Right lobe of liver (tissue), 6 donors: ENCODE results near the gene LYZL2. TPM values are rescaled to one million over a fixed set of nuclear protein-coding genes. Genes with fewer than 3 reads are reported as not detected.

Experiments used
- ATAC-seq, 4 donors: fragments of 200-7000 bp; cut with Tn5 transposase; one replicate each; pipeline ENCODE4 v1.9.1; 2020; ENCODE audit warnings: mild to moderate bottlenecking in 4 of 4, moderate library complexity in 4 of 4
- DNase-seq, 3 donors: peaks; one replicate each; pipeline ENCODE4 v3.0.0-alpha.2; 2020
- H3K27ac ChIP-seq, 3 donors: fragments of 200-600 bp; one replicate each; pipeline ENCODE4 v1.8.0; 2022
- H3K27me3 ChIP-seq, 2 donors: fragments of 200-600 bp; one replicate each; pipeline ENCODE4 v1.8.0; 2022
- H3K36me3 ChIP-seq, 4 donors: fragments of 200-600 bp; sonication (generic) in 1 of 4; one replicate each; pipeline versions ENCODE4 v1.5.1 to v1.8.0; 2017 to 2022; ENCODE audit warnings: control low read depth in 1 of 4
- H3K4me1 ChIP-seq, 4 donors: fragments of 200-600 bp; sonication (generic) in 1 of 4; one replicate each; pipeline versions ENCODE4 v1.5.1 to v1.8.0; 2017 to 2022; ENCODE audit warnings: control low read depth in 1 of 4
- H3K4me3 ChIP-seq, 3 donors: fragments of 200-600 bp; one replicate each; pipeline ENCODE4 v1.8.0; 2022
- H3K9me3 ChIP-seq, 4 donors: fragments of 200-600 bp; sonication (generic) in 1 of 4; one replicate each; pipeline versions ENCODE4 v1.5.1 to v1.8.0; 2017 to 2022; ENCODE audit warnings: control low read depth in 1 of 4
- CTCF ChIP-seq, 4 donors: fragments of 200-600 bp in 3 of 4; fragments of 450-650 bp in 1 of 4; IDR thresholded peaks; one replicate each; pipeline versions ENCODE4 v1.5.1 to v1.8.0; 2016 to 2022; ENCODE audit warnings: antibody characterized with exemption in 4 of 4, mild to moderate bottlenecking in 2 of 4
- POLR2A ChIP-seq: fragments of 450-650 bp; IDR thresholded peaks from one replicate; pipeline ENCODE4 v1.6.1; 2017; ENCODE audit warnings: antibody characterized with exemption, mild to moderate bottlenecking
- WGBS: methylation state at CpG from one replicate; pipeline ENCODE4 v1.1.6; 2018; ENCODE audit warnings: low coverage, low lambda C conversion rate; ENCODE audit not compliant: insufficient coverage; ENCODE audit errors: missing lambda C conversion rate; 5-methylcytosine and 5-hydroxymethylcytosine counted together
- intact Hi-C, 2 donors: fragments of 100-400 bp; cut with DNase I; formaldehyde crosslinking; loops; one replicate each; pipeline versions ENCODE4 v1.11.2 to v1.14.1; 2022
- total RNA-seq, 6 experiments: library from RNA; depleted of rRNA in 2 of 6; stranded (reverse); fragments of >200 nt in 2 of 6; fragmentation: NEBNext Ultra II Directional in 3 of 6; extraction: Animal tissue kit (Norgen Biotek cat#: 25700) in 3 of 6; gene quantifications; one replicate each; pipeline versions ENCODE4 v1.1.0 to v1.2.4, GENCODE V29; 2016 to 2023
- donor health status: DM: no; HTN: yes; CAD: no.
- donor health status: DM: no; HTN: no; CAD: no.
- donor health status: DM: no; HTN: no; CAD: no.
- donor health status: DM: no; HTN: yes; CAD: no.
- donor health status: DM: no; HTN: yes; CAD: no.

LYZL2 gene
- total RNA-seq, 6 experiments from 2014 or later = not detected

DNA sequence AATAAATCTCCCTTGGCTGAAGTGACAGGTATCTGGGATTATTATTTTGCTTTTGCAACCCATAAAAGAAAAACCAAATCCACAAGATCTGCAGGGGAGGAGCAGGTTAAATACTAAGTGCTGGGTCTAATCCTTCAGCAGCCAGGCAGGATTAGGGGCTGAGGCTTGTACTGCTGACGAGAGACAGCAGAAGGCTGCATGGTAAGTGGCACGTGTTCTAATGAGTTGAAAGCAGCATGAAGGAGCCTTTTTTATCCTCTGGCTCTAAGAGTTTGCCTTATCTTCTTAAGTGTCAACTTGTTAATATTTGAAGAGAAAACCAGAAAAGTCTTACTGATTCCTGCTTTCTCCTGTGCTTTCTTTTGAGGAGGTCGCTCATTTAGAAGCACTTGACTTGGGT lies 50.0 kb downstream of the LYZL2 start:
- H3K4me1 ChIP-seq = peaks cover 0 to 21% (median 4%) of the 10 kb centered on the region in 4 donors
- no peaks in the 10 kb centered on the region for H3K36me3 ChIP-seq
- DNase-seq (no peak), ATAC-seq (no peak)
- no peaks in the 10 kb centered on the region for H3K9me3 ChIP-seq
- H3K27me3 ChIP-seq = no peaks in the 10 kb centered on the region
- no peak for TF ChIP-seq CTCF (IDR thresholded peaks at IDR 0.05)
- TF ChIP-seq POLR2A = no peak
- H3K27ac ChIP-seq = no peak overlapping the region
- 73% methylated on average over 2 of the region's 3 CpGs for WGBS
- H3K4me3 ChIP-seq = no peak overlapping the region
- intact Hi-C loops = no loop called here

GRCh38 chr10:30577048-30577447 lies 52.5 kb downstream of the LYZL2 start:
- no peak for DNase-seq
- H3K4me1 ChIP-seq = peaks cover 0 to 15% (median 1%) of the 10 kb centered on the region in 4 donors
- ATAC-seq = no peak
- intact Hi-C loops = no loop called here
- H3K27me3 ChIP-seq = no peaks in the 10 kb centered on the region
- no peaks in the 10 kb centered on the region for H3K9me3 ChIP-seq
- H3K27ac ChIP-seq = no peak overlapping the region
- H3K36me3 ChIP-seq = no peaks in the 10 kb centered on the region
- TF ChIP-seq POLR2A (no peak), CTCF (IDR thresholded peaks at IDR 0.05) (no peak)
- H3K4me3 ChIP-seq = no peak overlapping the region

GRCh38 chr10:30576641-30577040 lies 52.9 kb downstream of the LYZL2 start:
- H3K4me3 ChIP-seq = no peak overlapping the region
- H3K4me1 ChIP-seq = peaks cover 0 to 11% (median 1%) of the 10 kb centered on the region in 4 donors
- no peak overlapping the region for H3K27ac ChIP-seq
- ATAC-seq (no peak), DNase-seq (no peak)
- 90% methylated on average over 2 of the region's 6 CpGs for WGBS
- H3K9me3 ChIP-seq = no peaks in the 10 kb centered on the region
- intact Hi-C loops = no loop called here
- TF ChIP-seq CTCF (IDR thresholded peaks at IDR 0.05) (no peak), POLR2A (no peak)
- no peaks in the 10 kb centered on the region for H3K27me3 ChIP-seq
- H3K36me3 ChIP-seq = no peaks in the 10 kb centered on the region

- TF ChIP-seq POLR2A (no peak), CTCF (IDR thresholded peaks at IDR 0.05) (no peak)
- ATAC-seq (no peak), DNase-seq (no peak)
- H3K9me3 ChIP-seq = no peaks in the 10 kb centered on the region
- no peak overlapping the region for H3K27ac ChIP-seq
- H3K4me3 ChIP-seq = no peak overlapping the region
- no peaks in the 10 kb centered on the region for H3K36me3 ChIP-seq
- no peaks in the 10 kb centered on the region for H3K27me3 ChIP-seq
- intact Hi-C loops = no loop called here
- H3K4me1 ChIP-seq = peaks cover 0 to 9% (median 0%) of the 10 kb centered on the region in 4 donors
- 92% methylated on average over 2 of the region's 4 CpGs for WGBS
Observed at GRCh38 chr10:30574432-30574796, 55.1 kb downstream of the LYZL2 start.
